GM19193 (cell line): ENCODE data around the gene CHD9.

Experiments used
- POLR2A ChIP-seq: IDR thresholded peaks from 4 replicates; pipeline ENCODE4 v1.6.1; 2011; ENCODE audit not compliant: insufficient read depth, insufficient read length; ENCODE audit errors: extremely low read depth

The CHD9 gene

DNA sequence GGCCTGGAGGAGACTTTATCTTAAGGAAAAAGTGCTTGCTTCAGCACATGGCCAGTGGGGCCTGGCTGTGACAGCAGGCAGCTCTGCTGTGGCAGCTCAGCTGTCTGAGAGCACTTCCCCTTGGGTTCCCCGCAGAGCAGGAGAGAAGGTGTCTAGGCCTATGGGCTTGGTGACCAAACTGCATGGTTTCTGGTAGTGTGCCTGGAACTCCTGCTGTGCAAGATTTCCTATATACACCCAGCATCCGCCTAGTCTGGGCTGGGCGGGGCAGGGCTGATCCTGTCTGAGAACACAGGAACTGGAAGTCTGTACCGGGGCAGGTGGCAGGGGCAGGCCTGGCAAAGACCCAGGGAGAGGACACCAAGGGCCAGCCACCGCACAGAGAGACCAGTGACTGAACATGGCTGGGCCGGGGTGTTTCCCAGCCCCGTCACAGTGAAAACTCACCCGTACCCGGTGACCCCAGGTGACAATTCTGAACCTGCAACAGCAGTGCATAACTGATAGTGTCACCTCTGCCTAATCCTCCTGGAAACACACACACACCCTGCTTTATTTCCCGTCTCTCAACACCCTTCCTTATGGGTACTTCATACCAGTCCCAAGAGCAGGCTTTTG, 39.3 kb downstream of the CHD9 start:
- peak; percentile 28 for TF ChIP-seq POLR2A

DNA sequence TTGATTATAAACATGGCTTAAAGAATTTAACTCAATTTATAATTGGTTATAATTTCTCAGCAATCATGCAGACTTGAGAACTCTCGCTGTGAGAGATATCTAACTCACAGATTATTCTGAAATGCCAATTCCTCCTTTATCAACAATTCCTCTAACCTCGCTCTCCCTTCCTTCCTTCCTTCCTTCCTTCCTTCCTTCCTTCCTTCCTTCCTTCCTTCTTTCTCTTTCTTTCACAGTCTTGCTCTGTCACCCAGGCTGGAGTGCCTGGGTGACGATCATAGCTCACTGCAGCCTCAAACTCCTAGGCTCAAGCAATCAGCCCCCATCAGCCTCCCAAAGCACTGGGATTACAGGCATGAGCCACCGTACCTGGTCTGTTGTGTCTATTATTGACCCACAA, 42.4 kb downstream of the CHD9 start:
- TF ChIP-seq POLR2A: no peak

DNA sequence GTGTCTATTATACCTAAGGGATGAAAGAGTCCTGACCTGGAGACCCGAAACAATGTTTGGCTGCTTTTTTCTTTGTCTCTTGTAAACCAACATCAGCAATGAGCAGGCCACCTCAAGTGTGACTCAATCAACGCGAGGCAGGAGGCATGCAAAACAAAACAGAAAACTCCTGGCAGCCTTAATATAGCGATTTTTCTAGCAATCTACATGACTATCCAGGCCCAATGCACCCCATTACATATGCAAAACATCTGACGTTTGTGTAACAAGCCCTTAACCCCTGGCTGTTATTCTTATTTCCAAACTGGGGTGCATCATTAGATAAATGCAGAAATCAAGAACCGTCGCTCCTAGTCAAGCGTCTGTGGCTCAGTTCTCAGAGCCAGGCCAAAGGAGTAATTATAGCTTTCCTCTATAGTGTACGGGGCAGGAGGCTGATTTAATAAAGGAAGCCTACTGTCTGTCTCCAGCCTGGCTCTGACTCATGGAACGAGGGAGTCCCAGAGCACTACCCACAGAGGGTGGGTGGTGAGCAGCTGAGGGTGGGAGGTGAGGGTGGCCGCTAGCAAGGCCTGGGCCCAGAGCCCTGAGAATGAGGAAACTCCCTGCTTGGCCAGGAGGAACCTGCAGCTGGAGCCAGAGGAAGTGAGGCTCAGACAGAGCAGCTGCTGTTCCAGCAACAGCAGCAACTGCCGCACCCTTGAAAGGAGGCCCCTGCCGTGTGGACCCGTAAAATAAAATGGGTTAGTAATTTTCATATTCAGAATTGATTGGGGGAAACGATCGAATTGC, 43.9 kb downstream of the CHD9 start:
- TF ChIP-seq POLR2A: peak; percentile 51

DNA sequence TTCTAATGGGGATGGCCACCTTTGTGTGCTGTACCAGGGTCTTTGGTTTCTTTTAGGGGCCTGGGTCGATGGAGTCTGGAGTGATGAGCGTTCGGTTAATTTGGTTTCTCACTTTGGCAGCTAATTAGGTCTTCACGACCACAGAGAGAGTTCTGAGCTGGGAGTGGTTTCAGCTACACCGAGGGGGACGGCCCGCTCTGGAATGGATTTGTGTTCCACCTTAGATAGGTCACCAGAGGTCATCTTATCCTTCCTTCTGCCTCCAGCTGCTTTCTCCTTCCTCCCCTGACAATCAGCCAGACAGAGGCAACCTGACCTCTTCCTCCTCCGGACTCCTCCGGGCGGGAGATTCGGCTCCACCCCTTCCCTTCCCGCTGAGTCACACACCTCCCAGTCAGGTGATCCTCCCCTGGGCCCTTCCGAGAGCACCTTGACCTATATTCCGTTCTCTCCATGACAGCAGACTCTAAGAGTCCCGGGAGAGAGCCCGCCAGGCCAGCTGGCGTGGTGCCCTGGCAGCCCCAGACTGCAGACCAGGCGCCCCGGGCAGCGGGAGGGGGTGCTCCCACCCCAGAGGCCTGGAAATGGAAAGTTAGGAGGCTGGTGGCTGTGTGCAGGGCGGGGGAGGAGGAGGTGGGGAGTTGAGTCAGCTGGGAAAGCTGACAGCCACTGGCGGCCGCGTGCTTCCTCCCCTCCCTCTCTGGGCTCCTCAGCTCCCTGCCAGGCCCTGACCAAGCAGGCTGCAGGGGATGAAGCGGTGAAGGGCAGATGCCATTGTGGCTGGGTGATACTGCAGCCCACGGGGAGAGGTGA, 44.7 kb downstream of the CHD9 start:
- no peak for TF ChIP-seq POLR2A

DNA sequence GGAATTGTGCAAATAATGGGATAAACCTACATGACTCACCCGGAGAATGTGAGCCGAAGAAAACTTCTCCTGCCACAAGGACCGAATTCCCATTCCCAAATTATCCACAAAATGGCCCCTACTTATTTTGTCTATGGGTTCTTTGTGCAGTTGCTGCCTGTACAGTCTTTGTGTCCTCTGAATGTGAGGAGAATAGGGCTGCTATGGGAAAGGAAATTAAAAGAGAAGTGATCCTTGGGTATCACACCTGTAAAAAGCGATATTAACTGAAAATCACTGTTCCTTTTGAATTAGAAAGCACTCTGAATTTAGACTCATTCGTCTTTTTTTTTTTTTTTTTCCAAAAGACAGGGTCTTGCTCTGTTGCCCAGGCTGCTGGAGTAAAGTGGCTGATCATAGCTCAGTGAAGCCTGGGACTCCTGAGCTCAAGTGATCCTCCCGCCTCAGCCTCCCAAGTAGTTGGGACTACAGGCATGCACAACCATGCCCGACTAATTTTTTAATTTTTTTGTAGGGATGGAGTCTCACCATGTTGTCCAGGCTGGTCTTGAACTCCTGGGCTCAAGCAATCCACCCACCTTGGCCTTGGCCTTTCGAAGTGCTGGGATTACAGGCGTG, 45.4 kb downstream of the CHD9 start:
- no peak for TF ChIP-seq POLR2A

DNA sequence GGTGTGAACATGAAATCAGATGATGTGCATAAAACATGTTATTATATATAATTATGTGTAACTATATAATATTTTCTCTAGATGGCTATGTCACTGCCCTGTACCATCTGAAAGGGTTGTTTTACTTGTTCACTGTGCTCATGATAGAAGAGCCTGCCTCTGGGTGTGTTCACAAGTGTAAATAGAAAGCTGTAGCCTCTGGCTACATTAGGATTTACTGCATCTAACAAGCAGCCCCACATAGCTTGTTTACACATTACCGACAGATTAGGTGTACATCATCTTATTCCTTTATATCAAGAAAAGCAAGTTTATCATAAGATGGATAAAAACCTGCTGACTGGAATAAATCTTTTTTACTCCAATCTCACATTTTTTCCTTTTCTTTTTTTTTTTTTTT, 46.1 kb downstream of the CHD9 start:
- no peak for TF ChIP-seq POLR2A

DNA sequence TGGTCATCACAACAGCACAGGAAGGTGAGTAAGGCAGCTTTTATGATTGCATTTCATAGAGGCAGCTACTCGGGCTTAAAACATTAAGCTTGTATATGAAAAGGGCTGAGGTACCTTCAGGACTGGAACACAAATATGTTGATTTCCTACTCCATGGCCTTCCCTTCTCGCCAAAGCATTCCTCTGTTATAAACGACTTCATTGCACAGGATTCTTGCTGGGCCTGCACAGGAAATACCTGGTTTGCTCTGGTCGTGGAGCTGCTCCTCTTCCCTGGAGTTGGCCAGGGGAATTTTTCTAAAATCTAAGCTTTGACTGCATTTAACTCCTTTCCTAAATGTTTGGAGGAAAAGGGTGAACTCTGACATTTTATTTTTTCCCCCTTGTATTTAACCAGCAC, 49.0 kb downstream of the CHD9 start:
- TF ChIP-seq POLR2A: no peak

DNA sequence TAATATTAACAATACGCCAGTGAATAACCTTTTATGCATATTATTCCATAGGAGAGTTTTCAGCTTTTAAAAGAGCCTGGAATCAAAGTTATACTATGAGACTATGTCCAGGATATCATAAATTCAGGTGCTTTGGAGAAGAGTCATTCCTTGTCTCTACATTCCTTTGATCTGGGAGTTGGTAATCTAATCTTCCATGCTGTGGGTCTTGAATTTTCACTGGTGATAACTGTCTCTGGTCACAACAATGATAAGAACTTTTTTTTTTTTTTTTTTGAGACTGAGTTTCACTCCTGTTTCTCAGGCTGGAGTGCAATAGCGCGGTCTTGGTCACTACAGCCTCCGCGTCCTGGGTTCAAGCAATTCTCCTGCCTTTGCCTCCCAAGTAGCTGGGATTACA, 50.8 kb downstream of the CHD9 start:
- no peak for TF ChIP-seq POLR2A

DNA sequence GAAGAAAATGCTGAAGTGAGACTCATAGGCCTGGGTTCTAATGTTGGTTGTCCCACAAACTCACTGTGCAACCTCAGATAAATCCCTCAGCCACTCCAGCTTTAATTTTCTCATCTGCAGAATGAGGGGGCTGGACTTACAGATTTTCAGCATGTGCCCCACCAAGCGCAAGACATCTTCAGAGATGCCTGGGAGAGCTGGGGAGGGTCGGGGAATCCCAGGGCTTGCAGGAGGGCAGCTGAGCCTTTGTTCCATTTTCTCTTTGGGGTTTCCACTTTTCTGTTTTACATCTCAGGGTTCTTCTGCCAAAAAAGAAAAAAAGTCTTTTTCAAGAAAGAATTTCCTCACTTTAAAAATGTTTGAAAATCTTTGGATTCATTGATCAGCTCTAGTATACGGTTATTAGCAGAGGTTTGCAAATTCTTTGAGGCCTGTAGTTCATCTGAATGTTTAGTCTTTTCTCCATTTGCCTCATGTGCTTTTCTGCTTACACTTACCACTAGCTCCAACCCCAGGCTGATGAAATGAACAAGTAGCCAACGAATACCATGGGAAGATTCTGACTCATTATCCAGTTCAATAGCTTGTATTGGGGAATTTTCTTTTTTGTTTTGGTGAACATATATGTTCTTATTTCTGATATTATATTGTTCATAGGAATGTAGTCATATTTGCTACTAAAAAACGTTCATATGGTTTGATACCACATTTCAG, 56.4 kb downstream of the CHD9 start:
- no peak for TF ChIP-seq POLR2A

DNA sequence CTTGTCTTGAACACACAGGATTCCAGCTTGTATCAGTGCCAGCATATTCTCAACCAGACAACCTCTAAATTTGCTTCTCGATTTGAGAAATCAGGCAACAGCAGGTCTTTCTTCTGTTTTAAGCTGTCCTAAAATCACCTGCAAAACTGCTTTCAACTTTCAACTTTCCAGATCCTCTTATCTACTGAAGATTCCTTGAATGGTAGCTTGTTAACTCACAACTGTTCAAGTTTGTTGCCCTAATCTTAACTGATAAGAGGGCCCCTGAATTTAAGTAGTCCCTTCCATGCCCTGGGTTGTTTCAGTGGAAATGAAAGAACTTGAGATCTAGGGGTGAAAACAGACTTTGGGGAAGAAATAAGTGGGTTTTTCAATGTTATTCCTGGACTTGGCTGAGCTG, 57.2 kb downstream of the CHD9 start:
- no peak for TF ChIP-seq POLR2A

DNA sequence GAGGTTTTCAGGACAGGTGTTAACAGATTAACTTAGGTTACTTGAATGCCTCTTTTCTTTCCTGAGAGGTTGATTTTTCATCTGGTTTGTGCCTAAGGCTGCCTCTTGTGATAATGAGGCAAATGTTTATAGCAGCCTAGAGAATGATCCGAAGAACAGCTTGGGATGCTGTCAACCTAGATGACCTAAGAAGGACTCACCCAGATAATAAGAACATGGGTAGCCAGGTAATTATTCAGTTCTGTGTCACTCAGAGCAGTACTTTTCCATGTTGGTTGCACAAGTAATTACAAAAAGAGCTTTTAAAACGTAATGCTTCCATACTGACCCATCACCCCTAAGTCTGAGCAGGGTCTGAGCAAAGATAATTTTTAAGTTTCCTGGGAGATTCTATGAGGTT, 60.3 kb downstream of the CHD9 start:
- TF ChIP-seq POLR2A: no peak

DNA sequence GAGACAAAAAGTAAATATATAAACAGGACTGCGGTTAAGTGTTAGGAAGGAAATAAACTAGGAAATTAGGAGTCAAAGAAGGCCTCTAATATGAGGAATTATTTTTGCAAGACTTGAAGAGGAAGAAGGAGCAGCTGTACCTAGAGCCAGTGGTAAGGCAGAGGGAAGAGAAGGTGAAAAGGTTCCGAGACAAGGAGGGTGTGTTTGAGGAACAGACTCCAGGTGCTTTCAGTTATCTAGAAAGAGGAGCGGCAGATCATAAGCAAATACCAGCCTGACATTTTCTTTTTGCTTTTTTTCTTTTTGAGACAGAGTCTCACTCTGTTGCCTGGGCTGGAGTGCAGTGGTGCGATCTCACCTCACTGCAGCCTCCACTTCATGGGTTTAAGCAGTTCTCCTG, 61.0 kb downstream of the CHD9 start:
- TF ChIP-seq POLR2A: no peak

DNA sequence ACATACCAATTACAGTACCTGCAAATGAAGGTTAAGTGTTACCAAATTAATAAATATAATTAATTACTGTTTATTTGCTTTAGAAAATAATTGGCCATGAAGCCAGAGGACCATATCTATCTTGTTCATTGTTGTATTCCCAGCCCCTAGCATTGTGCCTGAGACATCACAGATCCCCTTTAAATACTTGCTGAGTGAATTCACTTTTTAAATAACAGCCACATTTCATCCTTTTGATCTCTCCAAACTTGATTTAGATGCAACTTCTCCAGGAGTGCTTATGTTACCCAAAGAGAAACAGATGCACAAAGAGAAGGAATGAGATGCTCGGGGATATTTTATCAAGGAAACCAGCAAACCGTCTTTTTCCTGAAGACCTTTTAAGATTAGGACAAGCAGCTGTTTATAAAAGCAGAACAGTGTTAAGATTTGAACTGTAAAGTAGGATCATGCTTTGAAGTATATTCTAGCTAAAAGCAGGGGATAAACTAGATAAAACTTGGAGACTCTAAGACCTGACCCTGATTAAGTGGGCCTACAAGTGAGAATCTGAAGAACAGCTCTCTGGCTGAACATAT, 66.3 kb downstream of the CHD9 start:
- TF ChIP-seq POLR2A: no peak

DNA sequence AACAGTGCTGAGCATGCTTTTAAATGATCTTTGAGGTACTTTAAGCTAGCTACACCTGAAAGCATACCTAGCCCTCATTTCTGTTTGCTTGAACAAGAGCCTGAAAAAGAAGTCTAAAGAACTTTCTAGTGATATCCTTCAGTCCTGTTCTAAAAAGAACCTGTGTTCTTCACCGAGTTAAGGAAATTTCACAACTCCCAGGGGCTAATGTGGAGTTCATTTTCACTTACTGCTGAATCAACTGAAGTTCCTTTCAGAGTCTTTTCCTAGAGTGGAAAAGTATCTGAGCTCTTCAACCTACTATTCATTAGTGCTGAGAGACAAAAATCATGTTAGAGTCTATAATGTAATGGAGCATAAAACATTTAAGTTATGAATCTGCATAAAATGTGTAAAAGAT, 66.9 kb downstream of the CHD9 start:
- no peak for TF ChIP-seq POLR2A
